ENCODE measurements around the gene AGPAT4.

- TF ChIP-seq CTCF (IDR thresholded peaks at IDR 0.05; ENCODE audit: low read depth, low read length) (no peak), POLR2A (IDR thresholded peaks at IDR 0.05; ENCODE audit: extremely low read depth, insufficient read length) (no peak), MAX (IDR thresholded peaks at IDR 0.05; ENCODE audit: low read depth, low read length) (no peak)
These were observed 3.7 kb downstream of the AGPAT4 start for GRCh38 chr6:161270116-161270515.

Measured in NB4 (cell line).